ENCODE data around the gene SEM1. TPM values are rescaled to one million over a fixed set of nuclear protein-coding genes. Genes with fewer than 3 reads are reported as not detected.
A peak's percentile ranks its signal among the peaks of the same experiment; 100 is the strongest.
"Not testable (repeated sequence)": the region's sequence is repeated elsewhere in the genome, so short reads cannot be mapped to it uniquely, and the experiment has no call there.

Gene SEM1
- total RNA-seq, result 22.0 and 26.8 TPM in 2 replicates
- polyA plus RNA-seq, result 262 and 288 TPM in 2 replicates

- WGBS (ENCODE audit: low lambda C conversion rate, missing lambda C conversion rate), result 2% methylated on average over 43 of the region's 46 CpGs
- peaks cover 46% of the 10 kb centered on the region for H3K79me2 ChIP-seq
- TF ChIP-seq EZH2phosphoT487 (IDR thresholded peaks at IDR 0.05; ENCODE audit: low read depth, severe bottlenecking, unreplicated experiment), result no peak
Measured at GRCh38 chr7:96709381-96710228, at the start of gene SEM1. Gene SEM1 (minus strand): TSS chr7:96709846. CDS start chr7:96709763, 83 bp downstream.

GRCh38 chr7:96757880-96758279, 48.2 kb upstream of the SEM1 start:
- not testable (repeated sequence) for DNase-seq (ENCODE audit: low spot score); H3K9me3 ChIP-seq (ENCODE audit: low read depth); H4K20me1 ChIP-seq (ENCODE audit: insufficient read depth, poor library complexity, severe bottlenecking)

More at GRCh38 chr7:96709381-96710228, at the start of gene SEM1:
- Histone ChIP-seq H3K4me3 (peak within 1 kb of the TSS; percentile 68), H3K9me3 (ENCODE audit: low read depth) (no peaks in the 10 kb centered on the region), H4K20me1 (ENCODE audit: insufficient read depth, poor library complexity, severe bottlenecking) (peaks cover 16% of the 10 kb centered on the region), H3K27me3 (no peaks in the 10 kb centered on the region), H3K9me2 (replicated peaks; ENCODE audit: insufficient read depth) (no peaks in the 10 kb centered on the region), H3K4me1 (ENCODE audit: insufficient read depth) (peaks cover 13% of the 10 kb centered on the region), H3K27ac (peak within 1 kb of the TSS; percentile 92), H3K36me3 (replicated peaks; ENCODE audit: insufficient read depth, low read depth) (no peaks in the 10 kb centered on the region), H2AFZ (peak within 1 kb of the TSS; percentile 91), H3K4me2 (peak within 1 kb of the TSS; percentile 85)
- DNase-seq (ENCODE audit: low spot score), result peak; percentile 92

GRCh38 chr7:96747418-96747940, 37.8 kb upstream of the SEM1 start:
- H3K9me3 ChIP-seq (ENCODE audit: low read depth), result no peaks in the 10 kb centered on the region
- no peak overlapping the region for H3K27ac ChIP-seq
- 84% methylated on average over 2 of the region's 2 CpGs for WGBS (ENCODE audit: low lambda C conversion rate, missing lambda C conversion rate)
- no peaks in the 10 kb centered on the region for H4K20me1 ChIP-seq (ENCODE audit: insufficient read depth, poor library complexity, severe bottlenecking)
- H3K27me3 ChIP-seq, result peaks cover 5% of the 10 kb centered on the region
- no peak for DNase-seq (ENCODE audit: low spot score)
- H3K36me3 ChIP-seq (replicated peaks; ENCODE audit: insufficient read depth, low read depth), result no peaks in the 10 kb centered on the region
- TF ChIP-seq EZH2phosphoT487 (IDR thresholded peaks at IDR 0.05; ENCODE audit: low read depth, severe bottlenecking, unreplicated experiment), result no peak
- TF ChIP-seq CTCF (IDR thresholded peaks at IDR 0.05; ENCODE audit: poor library complexity), result no peak
- H3K4me2 ChIP-seq, result no peak overlapping the region
- no peaks in the 10 kb centered on the region for H3K79me2 ChIP-seq
- H3K4me3 ChIP-seq, result no peak overlapping the region
- H2AFZ ChIP-seq, result no peak overlapping the region
- no peaks in the 10 kb centered on the region for H3K4me1 ChIP-seq (ENCODE audit: insufficient read depth)
- H3K9me2 ChIP-seq (replicated peaks; ENCODE audit: insufficient read depth), result no peaks in the 10 kb centered on the region

More at GRCh38 chr7:96757880-96758279, 48.2 kb upstream of the SEM1 start:
- not testable (repeated sequence) for H3K36me3 ChIP-seq (replicated peaks; ENCODE audit: insufficient read depth, low read depth); H3K4me1 ChIP-seq (ENCODE audit: insufficient read depth); H3K4me3 ChIP-seq; H3K79me2 ChIP-seq; H3K9me2 ChIP-seq (replicated peaks; ENCODE audit: insufficient read depth); H3K27me3 ChIP-seq; H3K27ac ChIP-seq; H3K4me2 ChIP-seq; H2AFZ ChIP-seq
- WGBS (ENCODE audit: low lambda C conversion rate, missing lambda C conversion rate), result 72% methylated on average over 1 of the region's 1 CpG

- H3K4me2 ChIP-seq, result no peak overlapping the region
- no peak overlapping the region for H3K27ac ChIP-seq
- H3K4me3 ChIP-seq, result no peak overlapping the region
- H3K9me2 ChIP-seq (replicated peaks; ENCODE audit: insufficient read depth), result no peaks in the 10 kb centered on the region
- H4K20me1 ChIP-seq (ENCODE audit: insufficient read depth, poor library complexity, severe bottlenecking), result no peaks in the 10 kb centered on the region
- TF ChIP-seq EZH2 (IDR thresholded peaks at IDR 0.05; ENCODE audit: borderline replicate concordance) (no peak), CTCF (IDR thresholded peaks at IDR 0.05; ENCODE audit: poor library complexity) (no peak), EZH2phosphoT487 (IDR thresholded peaks at IDR 0.05; ENCODE audit: low read depth, severe bottlenecking, unreplicated experiment) (no peak)
- H3K4me1 ChIP-seq (ENCODE audit: insufficient read depth), result no peaks in the 10 kb centered on the region
- H3K79me2 ChIP-seq, result no peaks in the 10 kb centered on the region
- peaks cover 31% of the 10 kb centered on the region for H3K27me3 ChIP-seq
- WGBS (ENCODE audit: low lambda C conversion rate, missing lambda C conversion rate), result 58% methylated on average over 4 of the region's 4 CpGs
- H2AFZ ChIP-seq, result no peak overlapping the region
- H3K9me3 ChIP-seq (ENCODE audit: low read depth), result no peaks in the 10 kb centered on the region
- DNase-seq (ENCODE audit: low spot score), result no peak
- no peaks in the 10 kb centered on the region for H3K36me3 ChIP-seq (replicated peaks; ENCODE audit: insufficient read depth, low read depth)
Measured at GRCh38 chr7:96740130-96740529, 30.5 kb upstream of the SEM1 start.
